ENCODE results near the gene AP2A1. TPM values are rescaled to one million over a fixed set of nuclear protein-coding genes. Genes with fewer than 3 reads are reported as not detected.
"Not testable (repeated sequence)": the region's sequence is repeated elsewhere in the genome, so short reads cannot be mapped to it uniquely, and the experiment has no call there.

The AP2A1 gene
- total RNA-seq: 10 to 100 TPM; 83.0 to 83.2 TPM

GRCh38 chr19:49766930-49767299 is at the start of gene AP2A1:
Gene AP2A1 (plus strand): TSS chr19:49767001. CDS start chr19:49767134, 133 bp downstream.
- peak within 1 kb of the TSS; percentile 94 for H3K27ac Mint-ChIP-seq
- no peaks in the 10 kb centered on the region for H3K27me3 Mint-ChIP-seq
- peaks cover 27% of the 10 kb centered on the region for H3K4me1 Mint-ChIP-seq
- H3K9me3 Mint-ChIP-seq: no peaks in the 10 kb centered on the region
- DNase-seq: no peak
- no peaks in the 10 kb centered on the region for H3K36me3 Mint-ChIP-seq
- peak within 1 kb of the TSS; percentile 94 for H3K4me3 Mint-ChIP-seq

GRCh38 chr19:49718511-49718910 is 48.3 kb upstream of the AP2A1 start:
- Mint-ChIP-seq H3K27ac (peak overlapping the region; percentile 89), H3K27me3 (no peaks in the 10 kb centered on the region), H3K36me3 (no peaks in the 10 kb centered on the region), H3K9me3 (no peaks in the 10 kb centered on the region), H3K4me3 (peak overlapping the region; percentile 91), H3K4me1 (peaks cover 12% of the 10 kb centered on the region)
- DNase-seq: no peak

DNA sequence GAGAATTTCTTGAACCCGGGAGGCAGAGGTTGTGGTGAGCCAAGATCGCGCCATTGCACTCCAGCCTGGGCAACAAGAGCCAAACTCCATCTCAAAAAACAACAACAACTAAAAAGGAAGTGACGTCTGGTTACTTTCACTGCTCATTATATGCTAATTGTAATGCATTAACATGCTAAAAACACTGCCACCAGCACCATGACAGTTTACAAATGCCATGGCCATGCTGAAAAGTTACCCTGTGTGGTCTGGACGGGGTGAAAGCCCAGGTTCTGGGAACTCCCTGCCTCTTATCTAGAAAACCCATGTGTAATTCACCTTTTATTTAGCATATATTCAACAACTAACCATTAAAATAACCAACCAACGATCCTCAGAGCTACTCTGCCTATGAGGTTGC is 47.8 kb upstream of the AP2A1 start:
- H3K4me3 Mint-ChIP-seq: no peak overlapping the region
- H3K27me3 Mint-ChIP-seq: no peaks in the 10 kb centered on the region
- H3K9me3 Mint-ChIP-seq: no peaks in the 10 kb centered on the region
- H3K36me3 Mint-ChIP-seq: no peaks in the 10 kb centered on the region
- no peak overlapping the region for H3K27ac Mint-ChIP-seq
- peaks cover 12% of the 10 kb centered on the region for H3K4me1 Mint-ChIP-seq
- DNase-seq: no peak

- peaks cover 12% of the 10 kb centered on the region for H3K4me1 Mint-ChIP-seq
- not testable (repeated sequence) for H3K9me3 Mint-ChIP-seq, H3K36me3 Mint-ChIP-seq, H3K27ac Mint-ChIP-seq, H3K4me3 Mint-ChIP-seq, DNase-seq, H3K27me3 Mint-ChIP-seq
Measured at GRCh38 chr19:49719420-49719819, 47.4 kb upstream of the AP2A1 start.

DNA sequence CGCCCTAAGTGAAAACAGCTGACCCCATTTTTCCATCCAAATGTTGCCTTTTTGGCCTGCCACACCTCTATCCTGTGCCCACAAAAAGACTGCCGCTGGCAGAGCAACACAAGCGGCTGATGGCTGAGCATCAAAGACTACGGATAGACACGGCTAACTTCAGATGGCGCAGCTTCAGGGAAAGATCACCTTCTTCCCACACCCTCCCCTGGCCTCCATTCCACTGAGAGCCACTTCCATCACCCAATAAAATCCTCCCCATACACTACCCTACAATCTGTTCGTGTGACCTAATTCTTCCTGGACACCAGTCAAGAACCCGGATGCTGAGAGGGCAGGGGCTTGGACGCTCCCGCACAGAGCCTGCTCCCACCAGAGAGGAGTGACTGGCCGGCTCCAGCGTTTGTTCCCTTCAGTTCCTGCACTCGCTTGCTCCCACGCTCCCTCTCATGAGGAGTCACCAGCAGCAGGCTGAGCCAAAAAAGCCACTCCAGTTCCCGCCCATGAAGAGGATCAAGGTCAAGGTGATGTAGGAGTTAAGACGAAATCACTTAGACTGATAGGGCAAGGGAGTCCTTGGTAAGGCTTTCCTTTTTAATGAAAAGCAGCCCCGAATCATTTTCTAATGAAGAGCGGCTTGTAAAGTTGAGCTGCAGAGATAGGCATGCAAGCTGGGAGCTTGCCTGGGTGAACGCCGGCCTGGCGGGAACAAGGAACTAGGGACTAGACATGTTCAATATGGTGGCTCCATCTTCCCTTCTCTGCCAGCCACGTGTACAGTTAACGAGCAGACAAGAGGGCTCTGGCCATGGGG is 39.4 kb upstream of the AP2A1 start:
- no peak for DNase-seq
- no peaks in the 10 kb centered on the region for H3K27me3 Mint-ChIP-seq
- H3K4me3 Mint-ChIP-seq: no peak overlapping the region
- no peaks in the 10 kb centered on the region for H3K4me1 Mint-ChIP-seq
- H3K9me3 Mint-ChIP-seq: no peaks in the 10 kb centered on the region
- H3K36me3 Mint-ChIP-seq: peaks cover 6% of the 10 kb centered on the region
- no peak overlapping the region for H3K27ac Mint-ChIP-seq

DNA sequence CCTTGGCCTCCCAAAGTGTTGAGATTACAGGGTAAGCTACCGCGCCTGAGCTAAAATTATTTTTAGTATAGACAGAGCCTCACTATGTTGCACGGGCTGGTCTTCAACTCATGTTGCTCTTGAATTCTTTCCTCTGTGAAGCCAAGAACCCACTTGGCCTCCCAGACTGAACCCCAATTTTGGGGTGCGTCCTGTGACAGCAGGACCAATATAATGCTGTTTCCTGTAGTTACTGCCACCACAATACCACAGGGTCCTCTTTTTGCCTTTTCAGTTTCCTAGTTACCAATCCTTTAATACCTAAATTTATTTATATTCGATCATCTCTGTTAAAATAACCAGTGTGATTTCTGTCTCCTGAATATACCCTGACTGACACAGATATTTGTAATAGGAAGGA is 36.6 kb upstream of the AP2A1 start:
- H3K4me3 Mint-ChIP-seq: no peak overlapping the region
- H3K9me3 Mint-ChIP-seq: no peaks in the 10 kb centered on the region
- peaks cover 6% of the 10 kb centered on the region for H3K36me3 Mint-ChIP-seq
- DNase-seq: no peak
- H3K27ac Mint-ChIP-seq: no peak overlapping the region
- no peaks in the 10 kb centered on the region for H3K4me1 Mint-ChIP-seq
- H3K27me3 Mint-ChIP-seq: no peaks in the 10 kb centered on the region

DNA sequence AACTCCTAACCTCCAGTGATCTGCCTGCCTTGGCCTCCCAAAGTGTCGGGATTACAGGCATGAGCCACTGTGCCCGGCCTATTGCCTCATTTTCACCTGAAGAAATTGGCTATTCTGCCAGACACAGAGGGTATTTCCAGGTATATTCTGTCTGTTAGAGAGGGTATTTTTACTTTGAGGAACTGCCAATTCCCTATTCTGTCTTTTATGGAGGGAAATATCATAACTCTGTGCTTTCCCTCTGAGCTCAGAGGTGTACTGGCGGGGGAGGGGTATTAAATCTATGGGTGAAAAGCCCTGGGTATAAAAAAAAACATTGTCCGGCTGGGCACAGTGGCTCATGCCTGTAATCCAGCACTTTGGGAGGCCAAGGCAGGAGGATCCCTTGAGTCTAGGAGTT is 28.5 kb upstream of the AP2A1 start:
- H3K36me3 Mint-ChIP-seq: no peaks in the 10 kb centered on the region
- no peak overlapping the region for H3K27ac Mint-ChIP-seq
- H3K9me3 Mint-ChIP-seq: no peaks in the 10 kb centered on the region
- H3K4me1 Mint-ChIP-seq: peaks cover 4% of the 10 kb centered on the region
- H3K27me3 Mint-ChIP-seq: no peaks in the 10 kb centered on the region
- H3K4me3 Mint-ChIP-seq: no peak overlapping the region
- DNase-seq: no peak

DNA sequence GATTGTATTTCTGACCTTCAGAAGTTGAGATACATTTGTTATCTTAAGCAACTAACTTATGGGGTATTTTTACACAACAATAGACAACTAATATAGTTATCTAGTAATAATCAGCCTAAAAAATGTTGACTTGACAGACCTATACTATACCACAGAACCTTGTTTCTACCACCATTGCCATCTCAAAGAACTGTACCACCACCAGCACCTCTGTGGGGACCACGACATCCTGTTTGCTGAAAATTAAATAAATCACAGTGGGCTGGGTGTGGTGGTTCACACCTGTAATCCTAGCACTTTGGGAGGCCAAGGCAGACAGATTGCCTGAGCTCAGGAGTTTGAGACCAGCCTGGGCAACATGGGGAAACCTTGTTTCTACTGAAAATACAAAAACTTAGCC is 27.7 kb upstream of the AP2A1 start:
- DNase-seq: no peak
- Mint-ChIP-seq H3K27me3 (no peaks in the 10 kb centered on the region), H3K27ac (no peak overlapping the region), H3K9me3 (no peaks in the 10 kb centered on the region), H3K4me3 (no peak overlapping the region), H3K36me3 (no peaks in the 10 kb centered on the region), H3K4me1 (peaks cover 4% of the 10 kb centered on the region)

GRCh38 chr19:49739933-49740332 is 26.9 kb upstream of the AP2A1 start:
- no peaks in the 10 kb centered on the region for H3K9me3 Mint-ChIP-seq
- no peaks in the 10 kb centered on the region for H3K36me3 Mint-ChIP-seq
- H3K27ac Mint-ChIP-seq: no peak overlapping the region
- peaks cover 4% of the 10 kb centered on the region for H3K4me1 Mint-ChIP-seq
- no peak for DNase-seq
- no peak overlapping the region for H3K4me3 Mint-ChIP-seq
- H3K27me3 Mint-ChIP-seq: no peaks in the 10 kb centered on the region

GRCh38 chr19:49741210-49741844 is 25.5 kb upstream of the AP2A1 start:
- Mint-ChIP-seq H3K9me3 (no peaks in the 10 kb centered on the region), H3K4me3 (no peak overlapping the region), H3K36me3 (no peaks in the 10 kb centered on the region), H3K27me3 (no peaks in the 10 kb centered on the region), H3K4me1 (peaks cover 4% of the 10 kb centered on the region), H3K27ac (no peak overlapping the region)
- DNase-seq: no peak

GRCh38 chr19:49744946-49745381 is 21.8 kb upstream of the AP2A1 start:
- H3K36me3 Mint-ChIP-seq: no peaks in the 10 kb centered on the region
- no peak overlapping the region for H3K27ac Mint-ChIP-seq

DNA sequence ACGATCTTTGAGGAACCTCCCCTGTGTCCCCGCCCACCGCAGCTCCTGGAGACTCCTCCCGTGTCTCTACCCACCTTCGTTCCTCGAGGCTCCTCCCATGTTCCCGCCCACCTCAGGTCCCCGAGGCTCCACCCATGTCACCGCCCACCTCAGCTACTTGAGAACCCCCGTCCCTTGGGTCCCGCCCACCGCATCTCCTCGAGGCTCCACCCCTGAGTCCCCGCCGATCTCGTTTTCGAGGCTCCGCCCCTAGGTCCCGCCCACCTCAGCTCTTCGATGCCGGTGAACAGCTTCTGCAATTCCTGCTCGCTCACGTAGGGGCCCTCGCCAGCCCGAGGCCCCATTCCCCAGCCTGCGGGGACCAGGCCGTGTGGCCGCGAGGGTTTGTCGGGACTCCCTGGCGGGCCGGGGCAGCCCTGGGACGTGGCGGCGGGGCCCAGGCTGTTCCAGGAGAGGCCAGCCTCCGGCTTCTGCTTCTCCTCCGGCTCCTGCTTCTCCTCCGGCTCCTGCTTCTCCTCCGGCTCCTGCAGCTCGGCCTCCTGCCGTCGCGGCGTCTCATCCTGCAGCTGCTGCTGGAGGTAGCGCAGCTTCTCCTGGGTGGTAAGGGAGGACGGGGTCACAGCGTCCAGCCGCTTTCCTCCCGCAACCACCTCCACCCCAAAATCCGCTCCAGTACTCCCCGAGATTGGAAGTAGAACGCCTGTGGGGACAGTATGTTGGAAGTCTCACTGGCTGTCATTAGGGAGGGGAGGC is 20.4 kb upstream of the AP2A1 start:
- H3K36me3 Mint-ChIP-seq: no peaks in the 10 kb centered on the region
- DNase-seq: peak; percentile 74
- no peaks in the 10 kb centered on the region for H3K4me1 Mint-ChIP-seq
- H3K9me3 Mint-ChIP-seq: no peaks in the 10 kb centered on the region
- no peak overlapping the region for H3K4me3 Mint-ChIP-seq
- no peak overlapping the region for H3K27ac Mint-ChIP-seq
- peaks cover 19% of the 10 kb centered on the region for H3K27me3 Mint-ChIP-seq

More at GRCh38 chr19:49744946-49745381, 21.8 kb upstream of the AP2A1 start:
- no peak for DNase-seq
- Mint-ChIP-seq H3K4me3 (no peak overlapping the region), H3K27me3 (peaks cover 9% of the 10 kb centered on the region), H3K4me1 (no peaks in the 10 kb centered on the region), H3K9me3 (no peaks in the 10 kb centered on the region)

DNA sequence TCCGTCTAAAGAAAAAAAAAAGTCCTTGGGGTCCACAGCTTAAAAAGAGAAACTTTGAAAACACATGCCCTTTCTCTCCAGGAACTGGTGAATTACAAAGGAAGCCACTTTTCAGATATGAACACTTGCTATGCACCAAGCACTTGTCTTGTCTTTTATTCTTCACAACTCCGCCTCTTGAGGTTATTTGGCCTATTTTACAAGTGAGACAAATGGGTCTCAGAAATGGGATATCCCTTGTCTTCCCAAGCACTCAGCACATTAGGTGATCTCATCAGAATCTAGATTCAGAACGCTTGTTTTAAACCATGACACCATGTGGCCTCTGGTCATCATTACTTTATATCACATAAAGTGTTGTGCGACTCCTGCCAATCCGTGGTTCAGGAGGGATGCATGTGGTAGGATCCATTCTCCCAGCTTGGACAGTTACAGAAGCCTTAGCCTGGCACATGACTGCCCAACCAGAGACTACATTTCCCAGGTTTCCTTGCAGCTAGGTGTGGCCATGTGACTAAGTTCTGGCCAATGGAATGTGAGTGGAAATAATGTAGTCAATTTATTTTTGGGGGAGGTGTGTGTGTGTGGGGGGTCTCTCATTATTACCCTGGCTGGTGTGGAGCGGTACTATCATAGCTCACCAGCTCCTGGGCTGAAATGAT is 17.6 kb upstream of the AP2A1 start:
- no peaks in the 10 kb centered on the region for H3K9me3 Mint-ChIP-seq
- H3K27ac Mint-ChIP-seq: no peak overlapping the region
- H3K27me3 Mint-ChIP-seq: peaks cover 19% of the 10 kb centered on the region
- H3K36me3 Mint-ChIP-seq: no peaks in the 10 kb centered on the region
- H3K4me1 Mint-ChIP-seq: no peaks in the 10 kb centered on the region
- no peak overlapping the region for H3K4me3 Mint-ChIP-seq
- DNase-seq: no peak

GRCh38 chr19:49749771-49750170 is 17.0 kb upstream of the AP2A1 start:
- no peak overlapping the region for H3K27ac Mint-ChIP-seq
- no peaks in the 10 kb centered on the region for H3K4me1 Mint-ChIP-seq
- no peak for DNase-seq

GRCh38 chr19:49752701-49753100 is 14.1 kb upstream of the AP2A1 start:
- H3K9me3 Mint-ChIP-seq: peaks cover 4% of the 10 kb centered on the region
- no peak overlapping the region for H3K4me3 Mint-ChIP-seq
- no peak overlapping the region for H3K27ac Mint-ChIP-seq
- no peaks in the 10 kb centered on the region for H3K4me1 Mint-ChIP-seq
- no peaks in the 10 kb centered on the region for H3K36me3 Mint-ChIP-seq
- H3K27me3 Mint-ChIP-seq: peaks cover 14% of the 10 kb centered on the region
- DNase-seq: no peak

More at GRCh38 chr19:49749771-49750170, 17.0 kb upstream of the AP2A1 start:
- Mint-ChIP-seq H3K9me3 (no peaks in the 10 kb centered on the region), H3K27me3 (peaks cover 19% of the 10 kb centered on the region), H3K36me3 (no peaks in the 10 kb centered on the region), H3K4me3 (no peak overlapping the region)

Measured in activated naive CD8-positive, alpha-beta T cell treated with anti-CD3 and anti-CD28 coated beads for 36 hours (primary cell).